ENCODE data around the gene DCN.
"Not testable (repeated sequence)": the region's sequence is repeated elsewhere in the genome, so short reads cannot be mapped to it uniquely, and the experiment has no call there.

The DCN gene, protein sequence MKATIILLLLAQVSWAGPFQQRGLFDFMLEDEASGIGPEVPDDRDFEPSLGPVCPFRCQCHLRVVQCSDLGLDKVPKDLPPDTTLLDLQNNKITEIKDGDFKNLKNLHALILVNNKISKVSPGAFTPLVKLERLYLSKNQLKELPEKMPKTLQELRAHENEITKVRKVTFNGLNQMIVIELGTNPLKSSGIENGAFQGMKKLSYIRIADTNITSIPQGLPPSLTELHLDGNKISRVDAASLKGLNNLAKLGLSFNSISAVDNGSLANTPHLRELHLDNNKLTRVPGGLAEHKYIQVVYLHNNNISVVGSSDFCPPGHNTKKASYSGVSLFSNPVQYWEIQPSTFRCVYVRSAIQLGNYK

DNA sequence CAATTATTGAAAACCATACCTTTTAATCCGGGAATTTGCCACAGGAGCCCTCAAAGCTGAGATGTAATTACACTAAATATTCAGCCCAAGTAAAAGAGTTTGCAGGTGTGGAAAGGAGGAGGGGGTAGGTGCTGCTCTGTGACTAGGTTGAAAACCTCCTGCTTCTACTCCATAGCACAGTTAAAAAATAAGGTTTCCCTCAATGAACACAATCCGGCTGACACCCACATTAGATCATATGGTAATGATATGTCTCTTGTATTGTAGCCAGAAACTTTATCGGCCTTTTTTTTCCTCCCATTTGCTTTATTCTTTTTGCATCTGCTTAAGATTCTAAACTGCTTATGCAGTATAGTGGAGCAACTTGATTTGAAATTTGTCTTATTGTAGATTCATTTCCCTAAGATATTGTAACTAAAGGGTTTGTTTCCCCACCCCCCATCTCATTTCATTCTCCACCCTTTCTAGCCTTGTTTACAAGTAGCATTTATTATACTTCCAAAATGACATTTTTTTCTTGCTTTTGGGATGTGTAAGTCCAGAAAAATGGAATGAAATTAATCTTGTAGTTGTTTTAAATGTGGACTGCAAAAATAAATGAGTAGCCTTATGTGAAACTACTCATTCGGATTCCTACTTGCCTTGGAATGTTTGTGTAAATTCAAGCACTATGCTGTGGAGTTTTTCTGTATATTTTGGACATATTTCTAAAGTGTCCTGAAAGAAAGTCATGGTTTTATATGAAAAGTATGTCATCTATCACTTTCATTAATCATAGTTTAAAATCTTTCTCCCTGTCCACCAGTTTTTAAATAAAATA lies at the start of gene DCN:
Gene DCN, minus strand, starts transcription at position 182 of the 820 bp plus-strand sequence. CDS start 4,265 bp downstream, outside the sequence.
- no peak for DNase-seq (ENCODE audit: low read depth in 2 of 2)

DNA sequence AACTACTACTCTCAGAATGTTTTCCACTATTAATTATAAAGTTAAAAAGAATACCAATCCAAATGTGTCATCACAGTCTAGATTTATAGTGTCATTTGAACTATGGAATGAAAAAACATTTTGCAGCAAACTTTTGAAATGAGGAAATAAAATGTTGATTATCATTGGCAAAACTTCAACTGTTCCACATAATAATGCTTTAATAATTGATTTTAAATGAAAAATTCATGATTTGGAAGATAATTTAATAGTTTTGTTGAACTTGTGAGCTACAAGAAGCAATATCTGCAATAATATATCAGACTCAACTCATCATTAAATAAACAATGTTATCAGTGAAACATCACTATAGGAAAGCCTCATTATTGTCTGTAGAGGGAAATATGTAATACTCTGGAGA lies 48.2 kb upstream of the DCN start:
- DNase-seq (ENCODE audit: low read depth in 2 of 2): no peak

DNA sequence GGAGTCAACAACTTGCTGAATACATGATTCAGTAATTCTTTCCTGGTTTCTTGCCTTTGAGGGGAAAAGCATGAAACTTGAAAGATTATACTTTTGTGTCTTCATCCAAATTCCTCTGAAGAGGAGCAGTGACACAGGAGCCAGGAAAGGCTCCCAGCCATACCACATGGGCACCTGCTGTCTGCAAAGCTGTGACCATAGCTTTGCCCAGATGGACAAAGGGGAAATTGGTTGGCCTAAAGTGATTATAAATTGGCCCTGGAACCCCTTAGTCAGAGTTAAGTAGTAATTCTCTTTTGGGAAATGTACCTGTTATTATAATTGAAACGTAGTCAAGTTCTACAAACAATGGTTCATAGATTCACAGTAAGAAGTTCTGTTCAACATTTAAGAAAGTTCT lies 44.3 kb upstream of the DCN start:
- DNase-seq (ENCODE audit: low read depth in 2 of 2): no peak

DNA sequence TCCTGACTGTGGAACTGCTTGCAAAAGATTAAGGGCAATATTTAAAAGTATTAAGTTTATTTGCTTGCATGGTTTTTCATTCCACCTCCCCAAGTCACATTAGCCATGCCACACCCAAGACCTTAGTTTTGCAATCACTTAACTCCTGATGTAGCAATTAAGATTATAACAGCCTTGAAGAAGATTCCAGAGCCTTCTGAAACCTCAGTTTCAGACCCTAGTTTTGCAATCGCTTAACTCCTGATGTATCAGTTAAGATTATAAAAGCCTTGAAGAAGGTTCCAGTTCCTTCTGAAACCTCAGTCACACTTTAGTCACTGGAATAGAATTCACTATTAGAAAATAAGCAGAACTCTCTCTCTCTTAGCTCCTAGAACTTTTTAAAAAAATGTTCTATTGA lies 42.7 kb upstream of the DCN start:
- no peak for DNase-seq (ENCODE audit: low read depth in 2 of 2)

DNA sequence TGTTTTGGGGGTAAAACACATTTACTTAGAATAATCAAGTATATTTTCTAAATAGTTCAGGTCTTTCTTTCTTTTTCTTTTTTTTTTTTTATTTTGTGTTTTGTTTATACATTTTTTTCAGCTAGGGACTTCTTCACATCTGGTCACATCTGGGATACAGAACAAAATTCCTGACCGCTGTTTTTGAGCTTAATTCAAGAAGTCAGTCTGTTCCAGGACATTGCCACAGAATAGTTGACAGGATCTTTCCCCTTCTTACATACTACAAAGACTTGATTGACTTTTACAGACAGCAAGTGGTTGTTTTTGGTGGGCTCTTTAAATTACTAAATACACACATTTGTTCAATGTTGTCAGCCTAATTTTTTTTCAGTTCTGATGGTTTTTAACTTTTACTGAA lies 41.8 kb upstream of the DCN start:
- no peak for DNase-seq (ENCODE audit: low read depth in 2 of 2)

DNA sequence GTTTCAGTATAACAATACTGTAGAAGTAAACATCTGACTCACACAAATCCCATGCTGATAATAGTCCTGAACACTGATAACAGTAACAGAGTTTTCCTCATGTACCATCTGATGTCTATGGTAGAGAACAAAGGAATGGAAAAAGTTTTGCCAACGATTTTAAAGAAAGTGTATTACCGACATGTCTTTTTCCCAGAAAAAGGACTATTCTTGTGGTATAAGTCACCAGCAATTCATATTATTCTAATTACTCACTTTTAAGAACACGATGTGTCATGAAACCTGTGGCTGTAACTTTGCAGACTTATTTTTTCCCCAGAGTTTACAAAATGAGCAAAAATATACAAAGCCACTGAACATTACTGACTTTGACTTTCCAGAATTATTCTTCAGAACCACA lies 40.1 kb upstream of the DCN start:
- no peak for DNase-seq (ENCODE audit: low read depth in 2 of 2)

DNA sequence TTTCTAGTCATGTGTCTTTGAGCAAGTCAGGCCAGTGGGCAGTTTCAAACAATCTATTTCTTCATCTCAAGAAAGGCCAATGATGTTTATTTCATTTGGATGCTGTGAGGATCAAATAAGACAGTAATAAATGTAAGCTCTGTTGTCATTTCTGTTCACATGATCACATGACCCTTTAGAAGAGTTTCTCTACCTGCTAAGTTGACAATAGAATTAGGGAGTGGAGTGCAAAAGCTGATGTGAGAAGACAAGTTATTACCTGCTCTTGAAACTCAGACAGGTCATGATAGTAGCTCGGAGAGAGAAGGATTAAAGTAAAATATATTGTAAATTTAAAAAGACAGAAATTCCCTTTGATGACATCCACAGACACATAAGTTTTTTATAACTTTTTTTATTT lies 37.3 kb upstream of the DCN start:
- no peak for DNase-seq (ENCODE audit: low read depth in 2 of 2)

DNA sequence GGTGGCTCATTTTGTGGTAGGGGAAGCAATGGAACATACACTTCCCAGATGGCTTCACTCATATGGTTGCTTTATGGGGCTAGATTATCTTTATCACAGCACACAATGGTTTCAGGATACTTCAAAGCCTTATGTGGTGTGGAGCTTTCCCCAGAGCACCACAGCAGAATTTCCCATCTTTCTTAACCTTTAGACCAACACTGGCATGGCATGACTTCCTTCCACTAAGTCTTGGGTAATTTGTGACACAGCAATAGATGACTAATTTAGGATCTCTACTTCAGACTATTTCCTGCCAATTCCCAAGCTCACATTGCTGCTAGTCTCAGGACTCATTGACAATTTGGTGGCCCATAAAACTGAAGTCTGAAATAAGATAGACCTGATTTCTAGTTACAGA lies 36.9 kb upstream of the DCN start:
- no peak for DNase-seq (ENCODE audit: low read depth in 2 of 2)

DNA sequence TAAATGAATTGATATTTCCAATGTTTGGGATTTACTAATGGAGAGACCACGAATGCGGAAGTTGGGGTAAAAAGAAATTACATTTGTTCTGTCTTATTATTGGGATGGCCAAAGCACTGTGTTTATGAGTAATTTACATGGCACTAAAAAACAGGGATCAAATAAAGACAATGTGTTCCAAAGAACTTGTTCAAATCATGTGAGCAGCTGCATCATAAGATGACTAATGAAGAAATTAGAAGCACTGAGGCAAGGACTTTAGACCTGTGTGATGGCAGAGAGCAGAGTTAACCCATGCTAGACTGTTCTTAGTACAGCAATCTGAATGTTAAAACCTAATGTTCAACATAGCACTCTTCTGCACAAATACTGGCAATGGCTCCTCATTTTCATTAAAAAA lies 34.3 kb upstream of the DCN start:
- DNase-seq (ENCODE audit: low read depth in 2 of 2): no peak

DNA sequence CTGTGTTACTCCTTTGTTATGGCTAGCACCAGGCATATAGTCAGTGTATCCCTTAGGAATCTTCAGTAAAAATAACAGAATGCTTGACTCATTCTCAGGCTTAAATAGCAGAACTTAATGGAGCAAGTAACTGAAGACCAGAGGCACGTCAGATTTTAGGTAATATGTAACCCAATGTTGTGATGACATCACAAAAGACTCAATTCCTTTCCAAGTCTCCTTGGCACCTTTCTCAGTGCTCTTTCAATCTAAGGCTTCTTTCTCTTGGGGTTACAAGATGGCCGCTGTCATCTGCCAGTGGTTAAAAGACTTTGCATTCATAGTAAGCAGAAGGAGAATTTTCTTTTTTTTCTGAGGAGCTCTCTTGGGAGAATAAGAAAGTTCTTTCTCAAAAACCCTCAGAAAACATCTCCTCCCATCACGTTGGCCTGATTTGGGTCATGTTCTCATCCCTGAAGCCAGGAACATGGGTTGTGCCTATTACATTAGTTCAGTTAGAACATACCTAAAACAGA lies 33.4 kb upstream of the DCN start:
- no peak for DNase-seq (ENCODE audit: low read depth in 2 of 2)

DNA sequence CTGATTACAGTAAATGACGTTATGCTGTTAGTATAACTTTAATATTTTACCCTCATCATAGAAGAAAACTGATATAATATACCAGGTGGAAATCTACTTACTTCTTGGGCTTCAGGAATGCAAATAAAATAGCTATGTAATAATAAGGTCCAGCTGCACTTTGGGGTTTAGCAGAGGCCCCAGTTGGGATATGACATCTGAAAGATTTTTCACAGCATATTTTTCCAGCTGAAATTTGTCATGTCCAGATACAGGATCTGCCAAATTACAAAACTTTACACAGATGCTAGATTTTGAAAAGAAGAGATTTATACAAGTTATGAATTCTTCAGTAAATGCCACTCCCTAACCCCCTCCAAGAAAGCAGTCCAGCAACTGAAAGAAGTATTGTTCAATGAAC lies 29.2 kb upstream of the DCN start:
- no peak for DNase-seq (ENCODE audit: low read depth in 2 of 2)

DNA sequence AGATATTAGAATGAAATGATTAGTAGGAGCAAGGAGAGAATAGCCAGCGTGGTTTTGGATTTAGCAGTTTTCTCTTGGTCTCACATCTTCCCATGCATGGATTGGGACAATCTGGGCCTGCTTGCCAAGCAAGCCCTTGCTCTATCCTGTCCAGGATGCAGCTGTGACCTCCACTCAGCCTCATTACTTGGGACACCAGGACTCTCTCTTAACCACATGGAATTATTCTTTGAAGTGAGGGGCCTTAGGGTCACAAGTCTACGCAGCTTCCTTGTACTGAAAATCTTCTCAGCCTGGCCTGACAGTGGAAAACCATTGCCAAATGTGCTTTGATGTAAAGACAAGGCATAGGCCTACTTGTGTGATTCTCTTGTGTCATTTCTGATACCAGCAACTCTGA lies 28.0 kb upstream of the DCN start:
- no peak for DNase-seq (ENCODE audit: low read depth in 2 of 2)

DNA sequence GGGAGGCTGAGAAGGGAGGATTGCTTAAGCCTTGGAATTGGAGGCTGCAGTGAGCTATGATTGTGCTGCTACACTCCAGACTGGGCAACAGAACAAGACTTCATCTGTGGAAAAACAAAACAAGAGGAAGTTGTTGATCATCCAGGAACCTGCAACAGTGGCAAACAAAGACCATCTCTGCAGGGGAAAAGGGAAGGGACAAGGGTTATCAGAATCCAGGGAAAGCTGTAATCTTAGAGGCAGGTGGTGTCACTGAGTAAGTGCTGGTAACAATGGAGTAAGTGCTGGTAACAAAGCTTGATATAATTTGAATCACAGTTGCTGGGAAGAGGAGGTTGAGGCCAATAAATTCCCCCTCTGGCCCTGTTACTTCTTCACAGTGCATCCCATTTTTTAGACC lies 27.5 kb upstream of the DCN start:
- no peak for DNase-seq (ENCODE audit: low read depth in 2 of 2)

DNA sequence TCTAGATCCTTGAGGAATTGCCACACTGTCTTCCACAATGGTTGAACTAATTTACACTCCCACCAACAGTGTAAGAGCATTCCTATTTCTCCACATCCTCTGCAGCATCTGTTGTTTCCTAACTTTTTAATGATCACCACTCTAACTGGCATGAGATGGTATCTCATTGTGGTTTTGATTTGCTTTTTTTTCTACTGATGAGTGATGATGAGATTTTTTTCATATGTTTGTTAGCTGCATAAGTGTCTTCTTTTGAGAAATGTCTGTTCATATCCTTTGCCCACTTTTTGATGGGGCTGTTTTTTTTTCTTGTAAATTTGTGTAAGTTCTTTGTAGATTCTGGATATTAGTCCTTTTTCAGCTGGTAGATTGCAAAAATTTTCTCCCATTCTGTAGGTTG lies 24.7 kb upstream of the DCN start:
- DNase-seq (ENCODE audit: low read depth in 2 of 2): not testable (repeated sequence)

DNA sequence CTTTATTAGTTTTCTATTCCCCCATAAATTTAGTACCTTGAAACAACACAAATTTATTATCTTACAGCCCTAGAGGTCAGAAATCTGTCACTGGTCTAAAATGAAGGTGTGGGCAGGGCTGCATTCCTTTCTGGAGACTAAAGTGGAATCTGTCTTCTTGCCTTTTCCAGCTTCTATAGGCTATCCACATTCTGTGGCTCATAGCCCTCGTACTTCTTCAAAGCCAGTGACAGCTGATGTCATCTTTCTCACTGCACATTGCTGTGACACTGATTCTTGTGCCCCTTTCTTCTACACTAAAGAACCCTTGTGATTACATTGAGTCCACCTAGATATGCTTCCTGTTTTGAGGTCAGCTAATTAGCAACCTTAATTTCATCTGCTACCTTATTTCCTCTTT lies 23.2 kb upstream of the DCN start:
- no peak for DNase-seq (ENCODE audit: low read depth in 2 of 2)

DNA sequence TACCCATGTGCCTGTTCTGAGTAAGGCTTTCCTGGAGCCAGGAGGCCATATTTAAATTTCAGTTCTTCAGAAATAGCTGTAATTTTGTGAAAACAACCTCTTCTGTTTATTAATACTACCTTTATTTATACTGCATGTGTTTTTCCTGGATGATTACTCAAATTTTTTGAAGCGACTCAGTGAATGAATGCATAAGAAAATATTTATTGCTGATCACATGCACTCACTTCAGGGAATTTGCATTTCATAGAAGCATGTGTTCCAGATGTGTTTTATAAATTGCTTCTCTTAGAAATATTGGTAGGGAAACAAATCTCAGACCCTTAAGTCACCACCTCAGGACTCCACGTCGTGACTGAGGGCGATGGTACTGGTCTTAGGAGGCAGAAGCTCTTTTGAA lies 21.8 kb upstream of the DCN start:
- no peak for DNase-seq (ENCODE audit: low read depth in 2 of 2)

DNA sequence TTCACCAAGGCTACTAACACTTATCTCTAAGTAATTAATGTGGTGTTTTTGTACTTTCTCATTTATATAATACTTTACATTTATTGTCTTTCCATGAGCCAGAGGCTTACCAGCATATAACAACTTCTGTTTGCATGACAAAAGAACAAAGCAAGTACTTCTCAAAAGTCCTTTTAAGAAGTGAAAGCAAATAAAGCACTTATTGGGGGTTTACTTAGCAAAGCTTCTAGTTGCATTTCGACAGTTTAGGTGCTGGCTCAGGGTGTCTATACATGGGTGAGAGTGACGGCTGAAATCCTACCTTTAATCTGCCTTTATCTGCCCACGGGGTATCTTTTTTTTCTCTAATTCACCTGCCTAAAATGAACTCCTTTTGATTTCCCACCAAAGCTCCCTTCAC lies 21.0 kb upstream of the DCN start:
- no peak for DNase-seq (ENCODE audit: low read depth in 2 of 2)

DNA sequence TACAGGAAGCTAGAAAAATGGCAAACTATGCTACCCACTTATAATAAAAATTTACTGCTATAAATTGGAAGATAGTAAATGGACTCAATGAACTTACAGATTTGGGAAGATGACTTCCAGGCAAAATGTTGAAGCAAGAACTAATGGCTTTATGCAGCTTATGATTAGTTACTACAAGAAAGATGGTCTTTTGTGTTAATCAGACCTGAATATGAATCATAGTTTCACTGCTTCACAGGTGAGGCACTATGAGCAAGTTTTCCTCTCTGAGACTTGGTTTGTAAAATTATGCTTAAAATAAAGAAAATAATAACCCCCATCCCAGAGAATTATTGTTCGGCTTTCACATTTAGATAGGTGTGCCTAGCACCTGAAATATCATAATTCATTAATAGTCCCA lies 19.8 kb upstream of the DCN start:
- no peak for DNase-seq (ENCODE audit: low read depth in 2 of 2)

DNA sequence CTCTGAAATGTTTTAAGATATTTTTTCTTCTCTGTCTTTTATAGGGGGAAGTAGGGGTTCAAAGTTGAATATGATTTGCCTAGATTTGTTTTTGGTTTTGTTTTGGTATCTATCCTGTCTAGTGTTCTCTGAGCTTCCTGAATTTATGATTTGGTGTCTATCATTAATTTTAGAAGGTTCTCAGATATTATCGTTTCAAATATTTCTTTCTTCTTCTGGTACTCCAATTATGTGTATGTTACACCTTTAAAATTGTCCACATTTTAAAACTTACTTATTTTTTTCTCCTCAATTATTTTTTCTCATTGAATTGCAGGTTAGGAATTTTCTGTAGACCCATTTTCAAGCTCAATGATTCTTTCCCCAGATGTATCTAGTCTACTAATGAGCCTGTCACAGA lies 13.8 kb upstream of the DCN start:
- DNase-seq (ENCODE audit: low read depth in 2 of 2): no peak

DNA sequence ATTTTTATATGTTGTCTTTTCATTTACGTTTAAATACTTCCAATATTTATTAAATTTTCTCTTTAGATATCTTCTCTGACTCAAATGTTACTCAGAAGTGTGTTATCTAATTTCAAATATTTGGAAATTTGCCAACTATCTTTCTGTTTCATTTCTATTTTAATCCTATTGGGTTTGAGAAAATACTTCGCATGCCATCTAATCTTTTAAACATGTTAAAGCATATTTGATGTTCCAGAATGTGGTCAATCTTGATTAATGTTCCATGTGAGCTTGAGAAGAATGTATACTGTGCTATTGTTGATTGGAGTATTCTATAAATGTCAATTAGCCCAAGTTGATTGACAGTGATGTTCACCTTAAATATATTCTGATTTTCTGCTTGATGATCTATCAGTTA lies 11.9 kb upstream of the DCN start:
- DNase-seq (ENCODE audit: low read depth in 2 of 2): no peak

DNA sequence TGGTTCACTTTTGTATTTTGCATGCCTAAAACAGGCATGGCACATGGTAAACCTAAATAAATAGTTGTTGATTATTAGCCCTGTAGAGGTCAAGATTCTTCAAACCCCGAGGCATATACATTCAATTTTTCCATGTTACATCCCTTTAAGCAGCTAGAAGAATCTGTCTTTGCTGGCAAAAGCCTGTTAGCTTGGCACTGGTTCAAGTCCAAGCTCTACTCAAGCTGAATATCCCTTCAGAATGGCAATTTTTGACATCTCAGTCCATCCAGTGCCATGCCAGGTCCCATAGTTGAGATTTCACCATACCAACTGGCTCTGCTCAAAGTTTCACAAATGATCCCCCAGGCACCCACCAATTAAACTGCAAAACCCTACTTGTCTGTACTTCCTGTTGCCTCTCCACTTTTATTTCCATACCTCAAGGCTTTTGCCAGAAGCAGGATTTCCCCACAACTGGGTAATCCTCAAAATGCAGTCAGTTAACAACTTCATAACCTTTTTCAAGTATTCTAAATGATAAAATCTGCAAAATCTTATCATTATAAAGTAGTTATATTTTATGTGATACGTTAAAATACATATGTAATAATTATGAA lies 9.0 kb upstream of the DCN start:
- no peak for DNase-seq (ENCODE audit: low read depth in 2 of 2)

DNA sequence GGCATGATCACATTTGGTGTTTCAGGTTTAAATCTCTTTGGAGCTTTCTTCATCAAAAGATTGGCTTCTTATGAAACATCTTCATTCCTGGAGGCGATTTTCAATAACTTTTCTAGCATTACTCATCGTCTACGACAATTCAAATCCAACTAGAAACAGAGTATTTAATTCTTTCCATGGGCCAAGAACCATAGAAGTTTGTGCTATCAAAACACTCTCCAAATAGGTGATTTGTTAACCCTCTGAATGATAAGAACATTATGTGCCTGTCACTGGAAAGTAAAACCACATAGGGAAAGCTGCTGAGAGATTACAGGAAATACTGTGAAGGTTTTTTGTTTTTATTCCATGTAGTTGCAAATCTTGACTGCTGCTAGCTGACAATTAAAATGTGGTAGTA lies 6.9 kb upstream of the DCN start:
- no peak for DNase-seq (ENCODE audit: low read depth in 2 of 2)

DNA sequence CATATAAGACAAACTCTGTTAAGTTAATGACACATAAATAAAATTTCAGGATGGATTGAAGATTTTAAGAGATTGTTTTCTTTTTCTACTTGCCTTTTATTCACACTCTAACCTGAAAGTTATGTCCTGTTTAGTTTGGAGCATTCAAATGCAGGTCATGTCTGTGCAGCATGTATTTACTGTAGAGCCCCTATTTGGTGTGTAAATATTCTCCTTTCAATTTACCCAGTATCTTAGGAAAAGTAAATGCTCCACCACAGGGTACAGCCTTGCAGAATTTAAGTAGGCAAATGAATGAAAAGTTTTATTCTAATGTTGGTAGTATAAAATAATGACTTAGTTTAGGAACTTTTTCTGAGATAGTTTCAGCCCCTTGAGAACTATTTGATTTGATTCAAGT lies 6.2 kb upstream of the DCN start:
- DNase-seq (ENCODE audit: low read depth in 2 of 2): no peak

All from stimulated activated CD4-positive, alpha-beta T cell treated with anti-CD3 and anti-CD28 coated beads, Interleukin-1b, Interleukin-23, amount 100 ng/mL, for 1 hour (primary cell).